CD14-positive monocyte (primary cell): Measurements from ENCODE around the gene SLC25A13. TPM values are rescaled to one million over a fixed set of nuclear protein-coding genes. Genes with fewer than 3 reads are reported as not detected.

ENCODE experiments used
- DNase-seq, 3 donors: peaks; one replicate each; pipeline ENCODE4 v3.0.0-alpha.2; 2011 to 2022
- H2AFZ ChIP-seq: 2 replicates; pipeline ENCODE4 v1.6.0; 2012; ENCODE audit warnings: mild to moderate bottlenecking, low read depth, low read length, inconsistent platforms; ENCODE audit not compliant: insufficient read depth, poor library complexity, severe bottlenecking
- H3K27ac ChIP-seq, 2 donors: 1 replicate in 1 of 2; 2 replicates in 1 of 2; pipeline ENCODE4 v1.5.1; 2012 to 2013; ENCODE audit warnings: low read length in 2 of 2, control low read depth in 1 of 2, inconsistent platforms in 1 of 2, low read depth in 1 of 2, mild to moderate bottlenecking in 1 of 2
- H3K27me3 ChIP-seq, 2 donors: one replicate each; pipeline versions ENCODE4 v1.6.0 to v1.6.1; 2011 to 2013; ENCODE audit warnings: low read length in 2 of 2; ENCODE audit not compliant: control insufficient read depth in 2 of 2, insufficient read depth in 2 of 2
- H3K36me3 ChIP-seq, 2 donors: replicated peaks in 1 of 2; 1 replicate in 1 of 2; 2 replicates in 1 of 2; pipeline versions ENCODE4 v1.5.1 to v1.6.1; 2012 to 2013; ENCODE audit warnings: low read length in 2 of 2, control low read depth in 1 of 2, inconsistent platforms in 1 of 2, mild to moderate bottlenecking in 1 of 2; ENCODE audit not compliant: insufficient read depth in 2 of 2, control insufficient read depth in 1 of 2
- H3K4me1 ChIP-seq, 2 donors: 1 replicate in 1 of 2; 2 replicates in 1 of 2; pipeline versions ENCODE4 v1.5.1 to v1.6.1; 2012 to 2013; ENCODE audit warnings: low read length in 2 of 2, control low read depth in 1 of 2, inconsistent platforms in 1 of 2, mild to moderate bottlenecking in 1 of 2, moderate library complexity in 1 of 2; ENCODE audit not compliant: insufficient read depth in 2 of 2, control insufficient read depth in 1 of 2
- H3K4me2 ChIP-seq: replicated peaks from 2 replicates; pipeline ENCODE3; 2012; ENCODE audit warnings: low read length, moderate library complexity, mild to moderate bottlenecking; ENCODE audit not compliant: poor library complexity, severe bottlenecking; ENCODE audit errors: extremely low read depth
- H3K4me3 ChIP-seq, 3 experiments: fragments of 200-600 bp in 1 of 3; sonication (generic) in 1 of 3; replicated peaks in 1 of 3; 1 replicate in 2 of 3; 2 replicates in 1 of 3; pipeline ENCODE4 v1.5.1; 2011 to 2013; ENCODE audit warnings: low read length in 3 of 3, mild to moderate bottlenecking in 3 of 3, control low read depth in 2 of 3, low read depth in 2 of 3, inconsistent platforms in 1 of 3, moderate library complexity in 1 of 3
- H3K79me2 ChIP-seq: 2 replicates; pipeline ENCODE4 v1.6.0; 2012; ENCODE audit warnings: mild to moderate bottlenecking, control low read depth, inconsistent platforms, low read length, moderate library complexity; ENCODE audit not compliant: insufficient read depth
- H3K9ac ChIP-seq: 2 replicates; pipeline ENCODE4 v1.6.0; 2017; ENCODE audit warnings: low read length, mild to moderate bottlenecking; ENCODE audit not compliant: insufficient read depth, poor library complexity, severe bottlenecking
- H3K9me3 ChIP-seq, 2 donors: replicated peaks in 1 of 2; 1 replicate in 1 of 2; 2 replicates in 1 of 2; pipeline versions ENCODE4 v1.5.1 to v1.6.1; 2012 to 2013; ENCODE audit warnings: low read length in 2 of 2, control low read depth in 1 of 2; ENCODE audit not compliant: control insufficient read depth in 1 of 2, insufficient read depth in 1 of 2
- H4K20me1 ChIP-seq: 2 replicates; pipeline ENCODE4 v1.6.0; 2012; ENCODE audit warnings: mild to moderate bottlenecking, low read length, control low read depth, moderate library complexity; ENCODE audit not compliant: insufficient read depth
- H3K27ac Mint-ChIP-seq, 7 donors: one replicate each; pipeline ENCODE4 v1.8.0; 2020; ENCODE audit warnings: mild to moderate bottlenecking in 7 of 7, mixed read lengths in 7 of 7, moderate library complexity in 6 of 7, inconsistent platforms in 2 of 7
- H3K27me3 Mint-ChIP-seq, 3 donors: one replicate each; pipeline ENCODE4 v1.8.0; 2021 to 2022; ENCODE audit warnings: low read depth in 3 of 3, mild to moderate bottlenecking in 3 of 3, mixed read lengths in 3 of 3, moderate library complexity in 3 of 3, inconsistent platforms in 1 of 3
- H3K36me3 Mint-ChIP-seq, 2 donors: one replicate each; pipeline ENCODE4 v1.8.0; 2020; ENCODE audit warnings: mixed read lengths in 2 of 2, inconsistent platforms in 1 of 2, mild to moderate bottlenecking in 1 of 2
- H3K4me1 Mint-ChIP-seq: one replicate; pipeline ENCODE4 v1.8.0; 2020; ENCODE audit warnings: mild to moderate bottlenecking, mixed read lengths
- H3K4me3 Mint-ChIP-seq, 2 donors: one replicate each; pipeline ENCODE4 v1.8.0; 2020; ENCODE audit warnings: mild to moderate bottlenecking in 2 of 2, mixed read lengths in 2 of 2, moderate library complexity in 1 of 2
- H3K9me3 Mint-ChIP-seq, 7 donors: one replicate each; pipeline ENCODE4 v1.8.0; 2020 to 2022; ENCODE audit warnings: mixed read lengths in 7 of 7, mild to moderate bottlenecking in 6 of 7, moderate library complexity in 6 of 7, inconsistent platforms in 2 of 7
- WGBS: methylation state at CpG from one replicate; pipeline ENCODE4 v1.1.5; 2013; ENCODE audit warnings: missing lambda C conversion rate; ENCODE audit not compliant: insufficient coverage; 5-methylcytosine and 5-hydroxymethylcytosine counted together
- intact Hi-C, 2 donors: fragments of 100-400 bp; cut with micrococcal nuclease; formaldehyde crosslinking; loops; one replicate each; pipeline versions ENCODE4 v1.15.0 to v1.15.1; 2023
- polyA plus RNA-seq, 3 donors: library from polyadenylated mRNA; depleted of rRNA in 1 of 3; unstranded in 2 of 3; stranded (reverse) in 1 of 3; fragments of 300-500 nt in 2 of 3; fragments of >200 nt in 1 of 3; fragmentation: Illumina TruSeq in 2 of 3; gene quantifications; 1 replicate in 2 of 3; 2 replicates in 1 of 3; pipeline ENCODE4 v1.2.3, GENCODE V29; 2012 to 2021
- TF ChIP-seq, protein P1 (sequence below): fragments of 200-600 bp; IDR thresholded peaks from one replicate; pipeline ENCODE4 v1.8.0; 2022; ENCODE audit warnings: antibody characterized with exemption, mild to moderate bottlenecking

SLC25A13 gene
- polyA plus RNA-seq, 3 donors, result 12.7 to 15.7 (median 14.4) TPM

DNA sequence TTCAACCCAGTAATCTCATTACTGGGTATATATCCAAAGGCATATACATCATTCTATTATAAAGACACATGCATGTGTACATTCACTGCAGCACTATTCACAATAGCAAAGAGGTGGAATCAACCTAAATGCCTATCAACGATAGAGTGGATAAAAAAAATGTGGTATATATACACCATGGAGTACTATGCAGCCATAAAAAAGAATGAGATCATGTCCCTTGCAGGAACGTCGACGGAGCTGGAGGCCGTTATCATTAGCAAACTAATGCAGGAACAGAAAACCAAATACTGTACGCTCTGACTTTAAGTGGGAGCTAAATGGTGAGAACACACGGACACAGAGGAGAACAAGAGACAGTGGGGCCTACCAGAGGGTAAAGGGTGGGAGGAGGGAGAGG lies 105.5 kb downstream of the SLC25A13 start:
- Histone ChIP-seq H3K4me2 (no peak overlapping the region), H3K9ac (no peak overlapping the region), H3K4me1 (no peaks in the 10 kb centered on the region), H3K4me3 (no peak overlapping the region), H4K20me1 (peaks cover 15% of the 10 kb centered on the region), H2AFZ (no peak overlapping the region), H3K27ac (no peak overlapping the region), H3K79me2 (no peaks in the 10 kb centered on the region), H3K9me3 (no peaks in the 10 kb centered on the region), H3K36me3 (no peaks in the 10 kb centered on the region), H3K27me3 (no peaks in the 10 kb centered on the region)
- H3K4me1 Mint-ChIP-seq, result no peaks in the 10 kb centered on the region
- no peak overlapping the region for H3K4me3 Mint-ChIP-seq
- H3K27me3 Mint-ChIP-seq, result peaks cover 0 to 1% (median 0%) of the 10 kb centered on the region in 3 donors
- DNase-seq, result no peak
- 96% methylated on average over 4 of the region's 7 CpGs for WGBS
- peaks cover 0 to 3% (median 3%) of the 10 kb centered on the region in 7 donors for H3K9me3 Mint-ChIP-seq
- TF ChIP-seq, protein P1, sequence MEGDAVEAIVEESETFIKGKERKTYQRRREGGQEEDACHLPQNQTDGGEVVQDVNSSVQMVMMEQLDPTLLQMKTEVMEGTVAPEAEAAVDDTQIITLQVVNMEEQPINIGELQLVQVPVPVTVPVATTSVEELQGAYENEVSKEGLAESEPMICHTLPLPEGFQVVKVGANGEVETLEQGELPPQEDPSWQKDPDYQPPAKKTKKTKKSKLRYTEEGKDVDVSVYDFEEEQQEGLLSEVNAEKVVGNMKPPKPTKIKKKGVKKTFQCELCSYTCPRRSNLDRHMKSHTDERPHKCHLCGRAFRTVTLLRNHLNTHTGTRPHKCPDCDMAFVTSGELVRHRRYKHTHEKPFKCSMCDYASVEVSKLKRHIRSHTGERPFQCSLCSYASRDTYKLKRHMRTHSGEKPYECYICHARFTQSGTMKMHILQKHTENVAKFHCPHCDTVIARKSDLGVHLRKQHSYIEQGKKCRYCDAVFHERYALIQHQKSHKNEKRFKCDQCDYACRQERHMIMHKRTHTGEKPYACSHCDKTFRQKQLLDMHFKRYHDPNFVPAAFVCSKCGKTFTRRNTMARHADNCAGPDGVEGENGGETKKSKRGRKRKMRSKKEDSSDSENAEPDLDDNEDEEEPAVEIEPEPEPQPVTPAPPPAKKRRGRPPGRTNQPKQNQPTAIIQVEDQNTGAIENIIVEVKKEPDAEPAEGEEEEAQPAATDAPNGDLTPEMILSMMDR, result no peak
- peaks cover 5 to 11% of the 10 kb centered on the region in 2 donors for H3K36me3 Mint-ChIP-seq
- intact Hi-C loops, result no loop called here
- no peak overlapping the region for H3K27ac Mint-ChIP-seq

DNA sequence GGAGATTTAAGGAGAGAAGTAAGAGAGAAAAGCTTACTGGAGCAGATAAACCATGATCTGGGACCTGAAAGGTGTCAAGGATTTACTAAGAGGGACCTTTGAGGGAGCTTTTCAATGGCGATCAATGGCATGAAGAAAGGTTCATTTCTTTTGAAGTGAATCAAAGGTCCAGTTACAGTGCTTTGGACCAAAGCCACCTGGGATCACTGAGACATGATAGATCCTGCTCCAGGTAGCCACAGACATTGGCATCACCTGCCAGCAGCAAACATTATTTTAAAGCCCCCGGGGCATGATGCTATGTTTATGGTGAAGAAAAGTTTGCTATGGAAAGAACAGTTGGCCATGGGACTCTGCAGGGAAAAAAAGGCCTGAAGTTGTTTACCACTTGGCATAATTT lies 109.4 kb downstream of the SLC25A13 start:
- Mint-ChIP-seq H3K27me3 (no peaks in the 10 kb centered on the region), H3K9me3 (peaks cover 0 to 3% (median 3%) of the 10 kb centered on the region in 7 donors), H3K27ac (no peak overlapping the region), H3K4me3 (no peak overlapping the region), H3K4me1 (no peaks in the 10 kb centered on the region), H3K36me3 (peaks cover 18 to 25% of the 10 kb centered on the region in 2 donors)
- Histone ChIP-seq H3K36me3 (peaks cover 5 to 15% of the 10 kb centered on the region in 2 donors), H2AFZ (no peak overlapping the region), H3K9me3 (no peaks in the 10 kb centered on the region), H3K27me3 (no peaks in the 10 kb centered on the region), H3K4me3 (no peak overlapping the region), H4K20me1 (peaks cover 12% of the 10 kb centered on the region), H3K27ac (no peak overlapping the region), H3K79me2 (no peaks in the 10 kb centered on the region), H3K9ac (no peak overlapping the region), H3K4me1 (no peaks in the 10 kb centered on the region), H3K4me2 (no peak overlapping the region)
- intact Hi-C loops, result no loop called here
- no peak for DNase-seq
- WGBS, result no CpG with 5 or more reads among the region's 2 CpGs
- TF ChIP-seq, protein P1, result no peak
